OCI-LY3 (cell line): Measurements from ENCODE around the gene COL6A3.

ENCODE experiments used
- H2AFZ ChIP-seq: fragments of 200-600, 300-600 bp; shearing (Covaris generic); 2 replicates; pipeline ENCODE4 v1.6.0; 2014; ENCODE audit warnings: antibody characterized with exemption, low read depth, low read length
- H3K27ac ChIP-seq: fragments of 200-600, 300-600 bp; sonication (generic); 2 replicates; pipeline ENCODE4 v1.5.1; 2014; ENCODE audit warnings: mild to moderate bottlenecking, low read length, moderate library complexity, mixed read lengths
- H3K27me3 ChIP-seq: fragments of 200-600, 300-600 bp; sonication (generic); 2 replicates; pipeline ENCODE4 v1.6.1; 2014; ENCODE audit warnings: low read depth, low read length, mixed read lengths
- H3K36me3 ChIP-seq: fragments of 200-600, 300-600 bp; sonication (generic); replicated peaks from 2 replicates; pipeline ENCODE3; 2014; ENCODE audit warnings: low read depth, low read length, mixed read lengths
- H3K4me1 ChIP-seq: fragments of 300-600, 200-600 bp; sonication (generic); 2 replicates; pipeline ENCODE4 v1.6.1; 2014; ENCODE audit warnings: low read length, mixed read lengths
- H3K4me2 ChIP-seq: fragments of 200-600, 300-600 bp; sonication (generic); 2 replicates; pipeline ENCODE4 v1.6.1; 2014; ENCODE audit warnings: low read length, mixed read lengths
- H3K4me3 ChIP-seq: fragments of 300-600, 200-600 bp; sonication (generic); 2 replicates; pipeline ENCODE4 v1.5.1; 2014; ENCODE audit warnings: antibody characterized with exemption, mild to moderate bottlenecking, low read length, moderate library complexity
- H3K79me2 ChIP-seq: fragments of 300-600, 200-600 bp; shearing (Covaris generic); 2 replicates; pipeline ENCODE4 v1.6.1; 2014; ENCODE audit warnings: mild to moderate bottlenecking, low read length, mixed read lengths
- H3K9ac ChIP-seq: fragments of 300-600, 200-600 bp; shearing (Covaris generic); 2 replicates; pipeline ENCODE4 v1.6.0; 2014; ENCODE audit warnings: mild to moderate bottlenecking, low read length, moderate library complexity
- H3K9me3 ChIP-seq: fragments of 200-600, 300-600 bp; shearing (Covaris generic); 2 replicates; pipeline ENCODE4 v1.6.1; 2014; ENCODE audit warnings: low read length, mixed read lengths; ENCODE audit not compliant: insufficient read depth
- H4K20me1 ChIP-seq: fragments of 200-600, 300-600 bp; sonication (generic); 2 replicates; pipeline ENCODE4 v1.6.1; 2016; ENCODE audit warnings: low read length, mixed read lengths; ENCODE audit not compliant: insufficient read depth
- CTCF ChIP-seq: fragments of 200-600, 300-600 bp; sonication (generic); IDR thresholded peaks from 2 replicates; pipeline ENCODE4 v1.5.1; 2014; ENCODE audit warnings: antibody characterized with exemption, low read length, low read depth
- EZH2phosphoT487 ChIP-seq: fragments of 200-600 bp; shearing (Covaris generic); IDR thresholded peaks from 2 replicates; pipeline ENCODE4 v1.6.1; 2018; ENCODE audit warnings: antibody characterized with exemption, mixed run types, low read depth

COL6A3 gene

GRCh38 chr2:237276716-237277490, 137.1 kb downstream of the COL6A3 start:
- H2AFZ ChIP-seq, result no peak overlapping the region
- H3K4me2 ChIP-seq, result no peak overlapping the region
- H3K79me2 ChIP-seq, result no peaks in the 10 kb centered on the region
- H3K9me3 ChIP-seq, result no peaks in the 10 kb centered on the region
- no peaks in the 10 kb centered on the region for H3K27me3 ChIP-seq
- no peak for TF ChIP-seq EZH2phosphoT487
- TF ChIP-seq CTCF, result no peak
- no peaks in the 10 kb centered on the region for H4K20me1 ChIP-seq
- no peak overlapping the region for H3K9ac ChIP-seq
- no peak overlapping the region for H3K4me3 ChIP-seq
- H3K36me3 ChIP-seq, result no peaks in the 10 kb centered on the region
- no peaks in the 10 kb centered on the region for H3K4me1 ChIP-seq
- no peak overlapping the region for H3K27ac ChIP-seq
